Upper lobe of left lung (tissue), 4 donors: ENCODE results near the gene TTLL12.

Experiments
- CTCF ChIP-seq, 6 experiments: fragments of 450-650 bp in 4 of 6; fragments of 200-600 bp in 2 of 6; sonication (generic) in 2 of 6; IDR thresholded peaks; one replicate each; pipeline ENCODE4 v1.5.1; 2016 to 2019; ENCODE audit warnings: antibody characterized with exemption in 6 of 6
- POLR2A ChIP-seq, 4 donors: fragments of 450-650 bp; IDR thresholded peaks; one replicate each; pipeline ENCODE4 v1.5.1; 2016 to 2017; ENCODE audit warnings: antibody characterized with exemption in 4 of 4, mild to moderate bottlenecking in 2 of 4
- POLR2AphosphoS5 ChIP-seq, 2 donors: sonication (generic); formaldehyde crosslinking; IDR thresholded peaks; one replicate each; pipeline ENCODE4 v1.5.1; 2017; ENCODE audit warnings: antibody characterized with exemption in 2 of 2

- TF ChIP-seq POLR2AphosphoS5 (IDR thresholded peaks at IDR 0.05), result no peak
- TF ChIP-seq CTCF (IDR thresholded peaks at IDR 0.05), result no peak
- no peak for TF ChIP-seq POLR2A (IDR thresholded peaks at IDR 0.05)
Measured at GRCh38 chr22:43171019-43171491, 15.9 kb downstream of the TTLL12 start.
